GM23338 (cell line): ENCODE results near the gene ZCCHC14. TPM values are rescaled to one million over a fixed set of nuclear protein-coding genes. Genes with fewer than 3 reads are reported as not detected.

Source experiments
- POLR2AphosphoS5 ChIP-seq: IDR thresholded peaks from 2 replicates; pipeline ENCODE4 v1.6.1; 2016; ENCODE audit warnings: antibody characterized with exemption, low read depth
- REST ChIP-seq: IDR thresholded peaks from one replicate; pipeline ENCODE4 v1.6.1; 2018; ENCODE audit warnings: antibody characterized with exemption; ENCODE audit not compliant: unreplicated experiment
- ZNF462 ChIP-seq: fragments of 250-450 bp; sonication (Bioruptor Pico); IDR thresholded peaks from 2 replicates; pipeline ENCODE4 v1.5.0; 2020; ENCODE audit warnings: mild to moderate bottlenecking, moderate library complexity
- polyA plus RNA-seq: library from polyadenylated mRNA; unstranded; fragments of >200 nt; fragmentation: Nextera tagmentation; extraction: Ambion mirVana; gene quantifications from 2 replicates; pipeline ENCODE4 v1.2.1, GENCODE V29; 2016
- total RNA-seq: library from RNA; depleted of rRNA; stranded (reverse); fragments of >200 nt; shearing (Covaris generic); gene quantifications from 2 replicates; pipeline ENCODE4 v1.2.3, GENCODE V29; 2014
- TF ChIP-seq, protein P1 (sequence below), 2 experiments: fragments of 200-600 bp in 1 of 2; sonication (generic) in 1 of 2; conservative IDR thresholded peaks; 2 replicates each; pipeline versions ENCODE4 v1.5.1 to v1.6.1; 2016 to 2017; ENCODE audit warnings: antibody characterized with exemption in 2 of 2, low read depth in 2 of 2, mild to moderate bottlenecking in 2 of 2, moderate library complexity in 1 of 2

Gene ZCCHC14
- total and polyA plus RNA-seq, 2 experiments from 2014 or later = 6.8 to 22.4 TPM

- TF ChIP-seq ZNF462 (CRISPR knock-in tag) (no peak), REST (no peak), POLR2AphosphoS5 (no peak)
- TF ChIP-seq, protein P1, sequence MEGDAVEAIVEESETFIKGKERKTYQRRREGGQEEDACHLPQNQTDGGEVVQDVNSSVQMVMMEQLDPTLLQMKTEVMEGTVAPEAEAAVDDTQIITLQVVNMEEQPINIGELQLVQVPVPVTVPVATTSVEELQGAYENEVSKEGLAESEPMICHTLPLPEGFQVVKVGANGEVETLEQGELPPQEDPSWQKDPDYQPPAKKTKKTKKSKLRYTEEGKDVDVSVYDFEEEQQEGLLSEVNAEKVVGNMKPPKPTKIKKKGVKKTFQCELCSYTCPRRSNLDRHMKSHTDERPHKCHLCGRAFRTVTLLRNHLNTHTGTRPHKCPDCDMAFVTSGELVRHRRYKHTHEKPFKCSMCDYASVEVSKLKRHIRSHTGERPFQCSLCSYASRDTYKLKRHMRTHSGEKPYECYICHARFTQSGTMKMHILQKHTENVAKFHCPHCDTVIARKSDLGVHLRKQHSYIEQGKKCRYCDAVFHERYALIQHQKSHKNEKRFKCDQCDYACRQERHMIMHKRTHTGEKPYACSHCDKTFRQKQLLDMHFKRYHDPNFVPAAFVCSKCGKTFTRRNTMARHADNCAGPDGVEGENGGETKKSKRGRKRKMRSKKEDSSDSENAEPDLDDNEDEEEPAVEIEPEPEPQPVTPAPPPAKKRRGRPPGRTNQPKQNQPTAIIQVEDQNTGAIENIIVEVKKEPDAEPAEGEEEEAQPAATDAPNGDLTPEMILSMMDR (conservative IDR thresholded peaks at IDR 0.05; ENCODE audit: low read depth in 2 of 2) = no peak
Observed at GRCh38 chr16:87451563-87452210, 41.1 kb downstream of the ZCCHC14 start (continued).
